Adrenal gland (tissue), 12 donors: ENCODE data around the gene FUT9. TPM values are rescaled to one million over a fixed set of nuclear protein-coding genes. Genes with fewer than 3 reads are reported as not detected.

ENCODE experiments used
- DNase-seq, 7 donors: peaks; one replicate each; pipeline ENCODE4 v3.0.0-alpha.2; 2019 to 2020
- H3K27ac ChIP-seq, 5 donors: fragments of 200-600 bp; sonication (generic) in 4 of 5; 1 replicate in 3 of 5; 2 replicates in 2 of 5; pipeline versions ENCODE4 v1.5.1 to v1.8.0; 2016 to 2020; ENCODE audit warnings: mild to moderate bottlenecking in 1 of 5
- H3K27me3 ChIP-seq: fragments of 200-600 bp; 2 replicates; pipeline ENCODE4 v1.8.0; 2021
- H3K36me3 ChIP-seq, 2 donors: fragments of 200-600 bp; replicated peaks in 1 of 2; 1 replicate in 1 of 2; 2 replicates in 1 of 2; pipeline versions ENCODE4 v1.5.1 to v1.8.0; 2018 to 2022
- H3K4me1 ChIP-seq, 2 donors: fragments of 200-600 bp; replicated peaks in 1 of 2; 1 replicate in 1 of 2; 2 replicates in 1 of 2; pipeline versions ENCODE4 v1.5.1 to v1.8.0; 2018 to 2021
- H3K4me3 ChIP-seq, 4 donors: fragments of 200-600 bp; sonication (generic) in 3 of 4; one replicate each; pipeline ENCODE4 v1.5.1; 2016 to 2018
- H3K9me3 ChIP-seq, 3 donors: fragments of 200-600 bp; sonication (generic) in 1 of 3; replicated peaks in 1 of 3; 1 replicate in 2 of 3; 2 replicates in 1 of 3; pipeline versions ENCODE4 v1.5.1 to v1.8.0; 2016 to 2021
- CTCF ChIP-seq, 6 experiments: fragments of 450-650 bp in 4 of 6; fragments of 200-600 bp in 2 of 6; sonication (generic) in 1 of 6; IDR thresholded peaks; 1 replicate in 5 of 6; 2 replicates in 1 of 6; pipeline versions ENCODE4 v1.5.1 to v1.8.0; 2016 to 2021; ENCODE audit warnings: antibody characterized with exemption in 6 of 6, mild to moderate bottlenecking in 2 of 6, moderate library complexity in 1 of 6
- POLR2A ChIP-seq, 2 donors: fragments of 450-650 bp; IDR thresholded peaks; one replicate each; pipeline ENCODE4 v1.6.1; 2017; ENCODE audit warnings: antibody characterized with exemption in 2 of 2, mild to moderate bottlenecking in 2 of 2, moderate library complexity in 1 of 2
- WGBS, 4 donors: extraction: QIAGEN DNeasy Blood & Tissue Kit in 2 of 4; methylation state at CpG; one replicate each; pipeline versions ENCODE4 v1.1.5 to v1.1.7; 2013 to 2017; 5-methylcytosine and 5-hydroxymethylcytosine counted together
- intact Hi-C, 2 donors: fragments of 100-400 bp; cut with DNase I; formaldehyde crosslinking; loops; one replicate each; pipeline versions ENCODE4 v1.14.1 to v1.15.0; 2022 to 2023
- polyA plus RNA-seq, 3 donors: library from polyadenylated mRNA; stranded (reverse); fragments of 200-250 nt in 2 of 3; fragments of 350-450 nt in 1 of 3; fragmentation: Illumina TruSeq in 1 of 3; extraction: RNeasy Lipid Tissue Mini Kit (QIAGEN cat#74804) in 1 of 3; gene quantifications; one replicate each; pipeline ENCODE4 v1.2.3, GENCODE V29; 2013 to 2014
- total RNA-seq, 9 donors: library from RNA; depleted of rRNA in 4 of 9; stranded (reverse); fragments of >200 nt in 4 of 9; fragments of 120-200 nt in 1 of 9; fragmentation: NEBNext Ultra II Directional in 1 of 9; extraction: Animal tissue kit (Norgen Biotek cat#: 25700) in 1 of 9; gene quantifications; one replicate each; pipeline versions ENCODE4 v1.1.0 to v1.2.4, GENCODE V29; 2013 to 2023
- donor health status: healthy with polysubstance abuse.
- donor health status: Bipolar disorder and iron deficiency.
- donor health status: DM: yes; HTN: yes; CAD: no.
- donor health status: DM: no; HTN: no; CAD: no.
- donor health status: DM: no; HTN: no; CAD: no.
- donor health status: DM: yes; HTN: yes; CAD: no.

FUT9 gene
- total and polyA plus RNA-seq, 12 donors = 0.07 to 0.33 (median 0.27) TPM; not detected in 5

DNA sequence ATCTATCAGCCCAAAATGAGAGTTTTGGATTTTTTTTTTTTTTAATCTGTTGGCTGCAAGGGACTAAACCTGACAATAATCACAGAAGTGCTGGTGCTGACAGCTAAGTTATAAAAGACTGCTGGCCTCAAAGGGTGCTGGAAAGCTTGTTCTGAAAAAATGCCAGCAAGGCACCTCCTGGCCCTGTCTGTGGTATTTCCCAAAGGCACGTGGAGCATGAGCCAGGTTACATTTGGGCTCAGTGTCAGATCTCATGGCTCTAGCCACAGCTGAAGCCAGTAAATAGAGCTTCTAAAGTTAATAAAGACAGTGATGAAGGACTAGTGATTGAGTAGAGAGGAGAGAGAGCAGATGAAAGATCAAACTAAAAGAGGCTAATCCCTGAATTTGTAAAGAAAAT, 178.9 kb downstream of the FUT9 start:
- H3K27ac ChIP-seq = no peak overlapping the region
- no peaks in the 10 kb centered on the region for H3K9me3 ChIP-seq
- TF ChIP-seq POLR2A (IDR thresholded peaks at IDR 0.05) = no peak
- TF ChIP-seq CTCF (IDR thresholded peaks at IDR 0.05) = no peak
- no peaks in the 10 kb centered on the region for H3K4me1 ChIP-seq
- DNase-seq = no peak
- 8 to 45% (median 28%) methylated on average over 1 of the region's 1 CpG for WGBS, 4 donors
- no peak overlapping the region for H3K4me3 ChIP-seq
- H3K36me3 ChIP-seq = no peaks in the 10 kb centered on the region
- intact Hi-C loops = no loop called here
- no peaks in the 10 kb centered on the region for H3K27me3 ChIP-seq

DNA sequence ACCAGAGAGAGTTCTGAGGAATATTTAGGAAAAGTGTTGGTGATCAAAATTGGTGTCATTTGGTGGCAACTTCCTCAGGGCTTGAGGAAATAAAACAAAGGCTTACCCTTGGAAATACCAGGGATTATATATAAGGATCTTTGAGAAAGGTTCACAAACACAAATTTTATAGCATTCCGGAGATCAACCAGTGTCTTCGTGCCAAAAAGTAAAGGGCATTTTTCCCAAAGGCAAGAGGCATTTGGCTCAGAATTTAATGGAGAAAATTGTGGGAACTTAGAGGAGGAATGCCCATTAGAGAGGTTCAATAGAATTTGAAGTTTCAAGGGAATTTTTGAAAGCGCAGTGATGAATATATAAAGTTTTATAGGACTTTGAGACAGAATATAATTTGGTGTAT, 179.5 kb downstream of the FUT9 start:
- no peak overlapping the region for H3K27ac ChIP-seq
- H3K36me3 ChIP-seq = no peaks in the 10 kb centered on the region
- H3K9me3 ChIP-seq = no peaks in the 10 kb centered on the region
- TF ChIP-seq CTCF (IDR thresholded peaks at IDR 0.05) = no peak
- H3K27me3 ChIP-seq = no peaks in the 10 kb centered on the region
- no peaks in the 10 kb centered on the region for H3K4me1 ChIP-seq
- no peak overlapping the region for H3K4me3 ChIP-seq
- intact Hi-C loops = no loop called here
- WGBS, 4 donors = 78 to 83% (median 81%) methylated on average over 3 of the region's 3 CpGs
- DNase-seq = no peak

- no peaks in the 10 kb centered on the region for H3K36me3 ChIP-seq
- H3K4me1 ChIP-seq = no peaks in the 10 kb centered on the region
- no peak overlapping the region for H3K4me3 ChIP-seq
- intact Hi-C loops = no loop called here
- DNase-seq = no peak
- WGBS, 4 donors = 39 to 51% (median 43%) methylated on average over 3 of the region's 3 CpGs
- H3K27ac ChIP-seq = no peak overlapping the region
- H3K27me3 ChIP-seq = no peaks in the 10 kb centered on the region
- H3K9me3 ChIP-seq = no peaks in the 10 kb centered on the region
- TF ChIP-seq POLR2A (IDR thresholded peaks at IDR 0.05) (no peak), CTCF (IDR thresholded peaks at IDR 0.05) (no peak)
Measured at GRCh38 chr6:96196633-96197032, 180.9 kb downstream of the FUT9 start.

GRCh38 chr6:96197241-96197640, 181.5 kb downstream of the FUT9 start:
- Histone ChIP-seq H3K4me3 (no peak overlapping the region), H3K9me3 (no peaks in the 10 kb centered on the region), H3K27ac (no peak overlapping the region), H3K36me3 (no peaks in the 10 kb centered on the region), H3K27me3 (no peaks in the 10 kb centered on the region), H3K4me1 (no peaks in the 10 kb centered on the region)
- intact Hi-C loops = no loop called here
- DNase-seq = no peak
- TF ChIP-seq POLR2A (IDR thresholded peaks at IDR 0.05) = no peak
- no peak for TF ChIP-seq CTCF (IDR thresholded peaks at IDR 0.05)
